ENCODE results near the gene ZDHHC22. TPM values are rescaled to one million over a fixed set of nuclear protein-coding genes. Genes with fewer than 3 reads are reported as not detected.

ZDHHC22 gene
- polyA plus RNA-seq, 3 donors = not detected

- H3K4me3 Mint-ChIP-seq = peak overlapping the region in 1 of 2 donors; percentile 78
- Histone ChIP-seq H3K4me1 (ENCODE audit: control insufficient read depth in 1 of 2, insufficient read depth in 2 of 2, low read length in 2 of 2) (peaks cover 3 to 20% of the 10 kb centered on the region in 2 donors), H3K79me2 (ENCODE audit: insufficient read depth, low read length) (no peaks in the 10 kb centered on the region), H2AFZ (ENCODE audit: insufficient read depth, low read depth, low read length, poor library complexity, severe bottlenecking) (no peak overlapping the region), H3K27me3 (ENCODE audit: control insufficient read depth in 2 of 2, insufficient read depth in 2 of 2, low read length in 2 of 2) (peaks cover 57 to 79% of the 10 kb centered on the region in 2 donors), H3K4me3 (replicated peaks in 1 of 3; ENCODE audit: low read depth in 2 of 3, low read length in 3 of 3) (no peak overlapping the region), H3K4me2 (replicated peaks; ENCODE audit: extremely low read depth, low read length, poor library complexity, severe bottlenecking) (peak overlapping the region; percentile 19), H3K9ac (ENCODE audit: insufficient read depth, low read length, poor library complexity, severe bottlenecking) (no peak overlapping the region), H3K9me3 (replicated peaks in 1 of 2; ENCODE audit: control insufficient read depth in 1 of 2, insufficient read depth in 1 of 2, low read length in 2 of 2) (peaks cover 3 to 25% of the 10 kb centered on the region in 2 donors), H4K20me1 (ENCODE audit: insufficient read depth, low read length) (no peaks in the 10 kb centered on the region), H3K36me3 (replicated peaks in 1 of 2; ENCODE audit: control insufficient read depth in 1 of 2, insufficient read depth in 2 of 2, low read length in 2 of 2) (no peaks in the 10 kb centered on the region), H3K27ac (ENCODE audit: low read depth in 1 of 2, low read length in 2 of 2) (no peak overlapping the region)
- intact Hi-C loops (cut with micrococcal nuclease) = no loop called here
- peaks cover 59 to 82% (median 70%) of the 10 kb centered on the region in 3 donors for H3K27me3 Mint-ChIP-seq (ENCODE audit: low read depth in 3 of 3)
- 2% methylated on average over 59 of the region's 67 CpGs for WGBS (ENCODE audit: insufficient coverage)
- H3K27ac Mint-ChIP-seq = peak overlapping the region in 1 of 7 donors; percentile 13
- peaks cover 15% of the 10 kb centered on the region for H3K4me1 Mint-ChIP-seq
- H3K36me3 Mint-ChIP-seq = peaks cover 0 to 1% of the 10 kb centered on the region in 2 donors
- peaks cover 0 to 11% (median 6%) of the 10 kb centered on the region in 7 donors for H3K9me3 Mint-ChIP-seq
- no peak for TF ChIP-seq CTCF (IDR thresholded peaks at IDR 0.05)
- no peak for DNase-seq
Measured at GRCh38 chr14:77140359-77141213, 1.0 kb downstream of the ZDHHC22 start.

- WGBS (ENCODE audit: insufficient coverage) = 5% methylated on average over 34 of the region's 52 CpGs
- peaks cover 63 to 82% (median 72%) of the 10 kb centered on the region in 3 donors for H3K27me3 Mint-ChIP-seq (ENCODE audit: low read depth in 3 of 3)
- peak overlapping the region in 1 of 7 donors; percentile 13 for H3K27ac Mint-ChIP-seq
Measured at GRCh38 chr14:77139540-77140358, 1.8 kb downstream of the ZDHHC22 start.

More at GRCh38 chr14:77139540-77140358, 1.8 kb downstream of the ZDHHC22 start:
- H3K4me3 ChIP-seq (replicated peaks in 1 of 3; ENCODE audit: low read depth in 2 of 3, low read length in 3 of 3) = no peak overlapping the region
- intact Hi-C loops (cut with micrococcal nuclease) = no loop called here
- peak; percentile 34 for TF ChIP-seq CTCF (IDR thresholded peaks at IDR 0.05)
- no peak overlapping the region for H3K27ac ChIP-seq (ENCODE audit: low read depth in 1 of 2, low read length in 2 of 2)
- H3K9ac ChIP-seq (ENCODE audit: insufficient read depth, low read length, poor library complexity, severe bottlenecking) = no peak overlapping the region
- peaks cover 48 to 71% of the 10 kb centered on the region in 2 donors for H3K27me3 ChIP-seq (ENCODE audit: control insufficient read depth in 2 of 2, insufficient read depth in 2 of 2, low read length in 2 of 2)
- H3K9me3 Mint-ChIP-seq = peaks cover 0 to 11% (median 6%) of the 10 kb centered on the region in 7 donors
- peaks cover 0 to 1% of the 10 kb centered on the region in 2 donors for H3K36me3 Mint-ChIP-seq
- H3K4me1 ChIP-seq (ENCODE audit: control insufficient read depth in 1 of 2, insufficient read depth in 2 of 2, low read length in 2 of 2) = peaks cover 3 to 20% of the 10 kb centered on the region in 2 donors
- H3K36me3 ChIP-seq (replicated peaks in 1 of 2; ENCODE audit: control insufficient read depth in 1 of 2, insufficient read depth in 2 of 2, low read length in 2 of 2) = no peaks in the 10 kb centered on the region
- no peaks in the 10 kb centered on the region for H3K79me2 ChIP-seq (ENCODE audit: insufficient read depth, low read length)
- DNase-seq = peak in 1 of 3 donors; percentile 24
- peaks cover 15% of the 10 kb centered on the region for H3K4me1 Mint-ChIP-seq
- peak overlapping the region in 1 of 2 donors; percentile 78 for H3K4me3 Mint-ChIP-seq
- H4K20me1 ChIP-seq (ENCODE audit: insufficient read depth, low read length) = no peaks in the 10 kb centered on the region
- H3K4me2 ChIP-seq (replicated peaks; ENCODE audit: extremely low read depth, low read length, poor library complexity, severe bottlenecking) = no peak overlapping the region
- peaks cover 3 to 25% of the 10 kb centered on the region in 2 donors for H3K9me3 ChIP-seq (replicated peaks in 1 of 2; ENCODE audit: control insufficient read depth in 1 of 2, insufficient read depth in 1 of 2, low read length in 2 of 2)
- no peak overlapping the region for H2AFZ ChIP-seq (ENCODE audit: insufficient read depth, low read depth, low read length, poor library complexity, severe bottlenecking)

Measured in CD14-positive monocyte (primary cell).